ENCODE data around the gene MIEF1. TPM values are rescaled to one million over a fixed set of nuclear protein-coding genes. Genes with fewer than 3 reads are reported as not detected.
A peak's percentile ranks its signal among the peaks of the same experiment; 100 is the strongest.
"Not testable (repeated sequence)": the region's sequence is repeated elsewhere in the genome, so short reads cannot be mapped to it uniquely, and the experiment has no call there.

MIEF1 gene
- total RNA-seq, 1 donor from 2014 or later, result 35.5 TPM

DNA sequence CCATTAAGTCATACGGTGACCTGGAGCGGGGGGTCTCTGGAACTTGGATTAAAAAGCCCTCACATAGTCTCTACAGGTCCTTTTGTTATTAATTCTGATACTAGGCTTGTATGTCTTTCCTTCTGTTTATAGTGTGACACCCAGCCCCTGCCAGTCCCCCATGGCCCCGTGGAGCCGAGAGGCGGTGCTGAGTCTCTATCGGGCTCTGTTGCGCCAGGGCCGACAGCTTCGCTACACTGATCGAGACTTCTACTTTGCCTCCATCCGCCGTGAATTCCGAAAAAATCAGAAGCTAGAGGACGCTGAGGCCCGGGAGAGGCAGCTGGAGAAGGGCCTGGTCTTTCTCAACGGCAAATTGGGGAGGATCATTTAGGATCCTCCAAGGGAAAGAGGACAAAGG, 2.0 kb downstream of the MIEF1 start:
- Mint-ChIP-seq H3K4me1 (ENCODE audit: unreplicated experiment) (peaks cover 31% of the 10 kb centered on the region), H3K36me3 (peaks cover 14% of the 10 kb centered on the region), H3K9me3 (no peaks in the 10 kb centered on the region), H3K27me3 (no peaks in the 10 kb centered on the region), H3K27ac (no peak overlapping the region), H3K4me3 (peak overlapping the region; percentile 96)
- TF ChIP-seq, protein P1, sequence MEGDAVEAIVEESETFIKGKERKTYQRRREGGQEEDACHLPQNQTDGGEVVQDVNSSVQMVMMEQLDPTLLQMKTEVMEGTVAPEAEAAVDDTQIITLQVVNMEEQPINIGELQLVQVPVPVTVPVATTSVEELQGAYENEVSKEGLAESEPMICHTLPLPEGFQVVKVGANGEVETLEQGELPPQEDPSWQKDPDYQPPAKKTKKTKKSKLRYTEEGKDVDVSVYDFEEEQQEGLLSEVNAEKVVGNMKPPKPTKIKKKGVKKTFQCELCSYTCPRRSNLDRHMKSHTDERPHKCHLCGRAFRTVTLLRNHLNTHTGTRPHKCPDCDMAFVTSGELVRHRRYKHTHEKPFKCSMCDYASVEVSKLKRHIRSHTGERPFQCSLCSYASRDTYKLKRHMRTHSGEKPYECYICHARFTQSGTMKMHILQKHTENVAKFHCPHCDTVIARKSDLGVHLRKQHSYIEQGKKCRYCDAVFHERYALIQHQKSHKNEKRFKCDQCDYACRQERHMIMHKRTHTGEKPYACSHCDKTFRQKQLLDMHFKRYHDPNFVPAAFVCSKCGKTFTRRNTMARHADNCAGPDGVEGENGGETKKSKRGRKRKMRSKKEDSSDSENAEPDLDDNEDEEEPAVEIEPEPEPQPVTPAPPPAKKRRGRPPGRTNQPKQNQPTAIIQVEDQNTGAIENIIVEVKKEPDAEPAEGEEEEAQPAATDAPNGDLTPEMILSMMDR (conservative IDR thresholded peaks at IDR 0.05), result no peak
- DNase-seq (ENCODE audit: extremely low spot score, unreplicated experiment), result no peak

DNA sequence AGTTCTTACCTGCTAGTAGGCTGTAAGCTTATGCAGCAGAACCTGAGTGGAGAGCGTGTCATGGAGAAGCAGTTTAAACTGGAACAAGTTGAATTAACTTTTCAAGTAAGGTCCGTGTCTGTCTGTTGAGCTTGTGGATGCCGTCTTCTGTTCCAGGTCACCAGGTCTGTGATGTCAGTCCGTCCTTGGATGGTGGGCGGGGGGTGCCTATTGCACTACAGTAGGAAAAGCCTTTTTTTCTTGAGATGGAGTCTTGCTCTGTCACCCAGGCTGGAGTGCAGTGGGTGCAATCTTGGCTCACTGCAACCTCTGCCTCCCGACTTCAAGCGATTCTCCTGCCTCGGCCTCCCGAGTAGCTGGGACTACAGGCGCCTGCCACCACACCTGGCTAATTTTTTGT, 4.9 kb downstream of the MIEF1 start:
- H3K36me3 Mint-ChIP-seq, result peaks cover 17% of the 10 kb centered on the region
- not testable (repeated sequence) for H3K4me3 Mint-ChIP-seq; DNase-seq (ENCODE audit: extremely low spot score, unreplicated experiment); H3K9me3 Mint-ChIP-seq; H3K27me3 Mint-ChIP-seq
- peaks cover 13% of the 10 kb centered on the region for H3K4me1 Mint-ChIP-seq (ENCODE audit: unreplicated experiment)
- H3K27ac Mint-ChIP-seq, result peak overlapping the region; percentile 28

DNA sequence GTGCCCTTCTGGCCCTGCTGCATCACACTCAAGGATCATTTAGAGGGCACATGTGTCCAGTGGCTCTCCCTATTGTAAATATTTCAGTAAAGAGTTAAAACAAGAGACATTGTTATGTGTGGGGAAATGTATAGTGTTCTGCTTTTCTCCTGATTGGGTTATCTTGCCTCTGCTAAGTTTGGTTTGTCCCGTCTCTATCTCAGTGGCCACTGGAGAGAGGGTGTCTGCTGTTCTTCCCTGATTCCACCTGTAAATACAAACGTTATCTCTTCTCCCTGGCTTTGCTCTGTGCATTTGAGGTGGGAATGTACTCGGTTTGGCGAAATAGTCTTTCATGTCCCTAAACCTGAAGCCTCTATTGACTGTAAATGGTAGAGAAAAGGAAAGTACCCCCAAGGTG, 6.3 kb downstream of the MIEF1 start:
- Mint-ChIP-seq H3K4me3 (no peak overlapping the region), H3K4me1 (ENCODE audit: unreplicated experiment) (peaks cover 4% of the 10 kb centered on the region), H3K27me3 (no peaks in the 10 kb centered on the region), H3K9me3 (no peaks in the 10 kb centered on the region), H3K36me3 (peaks cover 17% of the 10 kb centered on the region), H3K27ac (no peak overlapping the region)
- TF ChIP-seq, protein P1 (conservative IDR thresholded peaks at IDR 0.05), result no peak
- no peak for DNase-seq (ENCODE audit: extremely low spot score, unreplicated experiment)

DNA sequence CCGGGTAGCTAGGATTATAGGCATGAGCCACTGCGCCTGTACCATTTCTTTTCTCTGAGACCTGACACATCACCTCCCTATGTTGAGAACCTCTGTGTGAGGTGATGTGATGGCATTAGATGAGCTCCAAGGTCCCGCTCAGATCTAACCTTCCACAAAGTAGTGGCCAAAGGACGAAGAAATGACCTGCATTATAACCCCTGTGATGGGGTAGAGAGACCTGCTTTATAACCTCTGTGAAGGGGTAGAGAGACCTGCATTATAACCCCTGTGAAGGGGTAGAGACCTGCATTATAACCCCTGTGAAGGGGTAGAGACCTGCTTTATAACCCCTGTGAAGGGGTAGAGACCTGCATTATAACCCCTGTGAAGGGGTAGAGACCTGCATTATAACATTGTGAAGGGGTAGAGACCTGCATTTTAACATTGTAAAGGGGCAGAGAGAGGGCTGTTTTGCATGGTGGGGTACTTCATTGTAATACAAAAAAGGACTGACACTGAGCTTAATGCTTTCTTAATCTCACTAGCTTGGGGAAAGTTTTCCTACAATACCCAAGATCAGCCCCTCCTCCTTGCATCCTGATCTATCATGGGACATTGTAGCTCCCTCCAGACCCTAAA, 8.5 kb downstream of the MIEF1 start:
- H3K27ac Mint-ChIP-seq, result no peak overlapping the region
- DNase-seq (ENCODE audit: extremely low spot score, unreplicated experiment), result no peak
- peaks cover 20% of the 10 kb centered on the region for H3K36me3 Mint-ChIP-seq
- TF ChIP-seq, protein P1 (conservative IDR thresholded peaks at IDR 0.05), result no peak
- H3K4me1 Mint-ChIP-seq (ENCODE audit: unreplicated experiment), result no peaks in the 10 kb centered on the region
- no peaks in the 10 kb centered on the region for H3K9me3 Mint-ChIP-seq
- no peaks in the 10 kb centered on the region for H3K27me3 Mint-ChIP-seq
- no peak overlapping the region for H3K4me3 Mint-ChIP-seq

DNA sequence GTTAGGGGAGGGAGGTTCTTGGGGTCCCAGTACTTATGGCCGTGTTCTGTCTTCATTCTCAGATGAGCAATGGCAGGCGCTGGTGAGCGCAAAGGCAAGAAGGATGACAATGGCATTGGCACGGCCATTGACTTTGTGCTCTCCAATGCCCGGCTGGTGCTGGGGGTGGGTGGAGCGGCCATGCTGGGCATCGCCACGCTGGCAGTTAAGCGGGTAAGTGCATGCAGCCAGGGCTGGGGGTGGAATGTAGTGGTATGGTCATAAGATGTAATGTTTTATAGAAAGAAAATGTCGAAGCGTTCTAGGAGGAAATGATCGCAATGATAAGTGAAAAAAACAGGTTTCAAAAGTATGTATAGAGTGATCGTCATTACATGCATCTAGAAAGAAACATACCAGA, 9.1 kb downstream of the MIEF1 start:
- Mint-ChIP-seq H3K4me3 (no peak overlapping the region), H3K27ac (no peak overlapping the region), H3K36me3 (peaks cover 22% of the 10 kb centered on the region), H3K27me3 (no peaks in the 10 kb centered on the region), H3K4me1 (ENCODE audit: unreplicated experiment) (no peaks in the 10 kb centered on the region), H3K9me3 (no peaks in the 10 kb centered on the region)
- TF ChIP-seq, protein P1 (conservative IDR thresholded peaks at IDR 0.05), result no peak
- DNase-seq (ENCODE audit: extremely low spot score, unreplicated experiment), result no peak

DNA sequence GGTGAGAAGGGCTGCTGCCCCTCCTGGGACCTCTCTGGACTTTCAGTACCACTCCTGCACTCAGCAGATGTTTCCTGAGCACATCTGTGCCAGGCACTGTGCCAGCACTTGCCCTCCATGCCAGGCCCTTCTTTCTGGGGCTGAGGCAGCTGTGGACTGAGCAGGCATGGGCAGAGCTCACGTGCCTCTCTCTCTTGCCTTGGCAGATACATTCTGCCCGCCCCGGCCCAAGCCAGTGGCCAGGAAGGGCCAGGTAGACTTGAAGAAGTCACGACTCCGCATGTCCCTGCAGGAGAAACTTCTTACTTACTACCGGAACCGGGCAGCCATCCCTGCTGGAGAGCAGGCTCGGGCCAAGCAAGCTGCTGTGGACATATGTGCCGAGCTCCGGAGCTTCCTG, 9.9 kb downstream of the MIEF1 start:
- Mint-ChIP-seq H3K4me1 (ENCODE audit: unreplicated experiment) (no peaks in the 10 kb centered on the region), H3K27me3 (no peaks in the 10 kb centered on the region), H3K27ac (no peak overlapping the region), H3K36me3 (peaks cover 22% of the 10 kb centered on the region), H3K4me3 (no peak overlapping the region), H3K9me3 (no peaks in the 10 kb centered on the region)
- DNase-seq (ENCODE audit: extremely low spot score, unreplicated experiment), result no peak
- TF ChIP-seq, protein P1 (conservative IDR thresholded peaks at IDR 0.05), result no peak

All from type B pancreatic cell (in vitro differentiated cells).